HepG2 (cell line): Measurements from ENCODE around the gene ZNF749. TPM values are rescaled to one million over a fixed set of nuclear protein-coding genes. Genes with fewer than 3 reads are reported as not detected.
A peak's percentile ranks its signal among the peaks of the same experiment; 100 is the strongest.

Source experiments
- CENPX ChIP-seq: sonication (generic); formaldehyde crosslinking; IDR thresholded peaks from 2 replicates; pipeline ENCODE4 v1.9.0; 2021; ENCODE audit warnings: mild to moderate bottlenecking, missing genetic modification reagents, moderate library complexity
- CHD4 ChIP-seq: fragments of 200-600 bp; sonication (generic); IDR thresholded peaks from 2 replicates; pipeline ENCODE4 v1.7.0; 2017; ENCODE audit warnings: mild to moderate bottlenecking, low read length, borderline replicate concordance
- PAWR ChIP-seq: sonication (generic); formaldehyde crosslinking; IDR thresholded peaks from 2 replicates; pipeline ENCODE4 v1.4.0; 2020; ENCODE audit warnings: missing genetic modification reagents, mild to moderate bottlenecking, borderline replicate concordance
- ZFY ChIP-seq: sonication (generic); formaldehyde crosslinking; IDR thresholded peaks from 2 replicates; pipeline ENCODE4 v1.4.0; 2020; ENCODE audit warnings: missing genetic modification reagents
- ZNF232 ChIP-seq: sonication (generic); formaldehyde crosslinking; IDR thresholded peaks from 2 replicates; pipeline ENCODE4 v1.4.0; 2020; ENCODE audit warnings: missing genetic modification reagents, borderline replicate concordance
- ZNF619 ChIP-seq: sonication (generic); formaldehyde crosslinking; IDR thresholded peaks from 2 replicates; pipeline ENCODE4 v1.4.0; 2020; ENCODE audit warnings: mild to moderate bottlenecking, missing genetic modification reagents
- polyA plus RNA-seq, 8 experiments: library from polyadenylated mRNA; depleted of rRNA in 3 of 8; stranded (reverse) in 7 of 8; unstranded in 1 of 8; fragments of >200 nt; fragmentation: Illumina TruSeq in 4 of 8; extraction: Trizol in 4 of 8; gene quantifications; 2 replicates each; pipeline versions ENCODE4 v1.2.1 to v1.2.3, GENCODE V29; 2011 to 2016; ENCODE audit warnings: low read depth in 4 of 8, missing spikeins in 1 of 8, mixed read lengths in 1 of 8; ENCODE audit not compliant: insufficient read depth in 1 of 8
- total RNA-seq, 5 experiments: library from RNA; depleted of rRNA; stranded (reverse); fragments of >200 nt; fragmentation: Illumina TruSeq; extraction: Trizol; gene quantifications; 2 replicates each; pipeline ENCODE4 v1.2.3, GENCODE V29; 2016; ENCODE audit warnings: low read depth in 1 of 5
- TF ChIP-seq, protein P1 (sequence below): sonication (generic); formaldehyde crosslinking; conservative IDR thresholded peaks from 2 replicates; pipeline ENCODE4 v1.4.0; 2020; ENCODE audit warnings: missing genetic modification reagents
- TF ChIP-seq, protein P2 (sequence below): sonication (generic); formaldehyde crosslinking; IDR thresholded peaks from 2 replicates; pipeline ENCODE4 v1.5.1; 2020; ENCODE audit warnings: missing genetic modification reagents, mild to moderate bottlenecking, borderline replicate concordance
- TF ChIP-seq, protein P3 (sequence below): sonication (generic); formaldehyde crosslinking; IDR thresholded peaks from 2 replicates; pipeline ENCODE4 v1.5.1; 2020; ENCODE audit warnings: mild to moderate bottlenecking, missing genetic modification reagents, moderate library complexity
- TF ChIP-seq, protein P4 (sequence below): sonication (generic); formaldehyde crosslinking; IDR thresholded peaks from 2 replicates; pipeline ENCODE4 v1.4.0; 2020; ENCODE audit warnings: missing genetic modification reagents
- TF ChIP-seq, protein P5 (sequence below): sonication (generic); formaldehyde crosslinking; IDR thresholded peaks from 2 replicates; pipeline ENCODE4 v1.9.0; 2021; ENCODE audit warnings: missing genetic modification reagents, mild to moderate bottlenecking, borderline replicate concordance
- TF ChIP-seq, protein P6 (sequence below): sonication (generic); formaldehyde crosslinking; IDR thresholded peaks from 2 replicates; pipeline ENCODE4 v1.5.1; 2020; ENCODE audit warnings: missing genetic modification reagents, mild to moderate bottlenecking, borderline replicate concordance

The ZNF749 gene
- total and polyA plus RNA-seq, 2 of the 13 experiments (the other 11 are each of a cell fraction or from before 2014, with no cell fraction given), result 18.9 to 21.0 TPM

DNA sequence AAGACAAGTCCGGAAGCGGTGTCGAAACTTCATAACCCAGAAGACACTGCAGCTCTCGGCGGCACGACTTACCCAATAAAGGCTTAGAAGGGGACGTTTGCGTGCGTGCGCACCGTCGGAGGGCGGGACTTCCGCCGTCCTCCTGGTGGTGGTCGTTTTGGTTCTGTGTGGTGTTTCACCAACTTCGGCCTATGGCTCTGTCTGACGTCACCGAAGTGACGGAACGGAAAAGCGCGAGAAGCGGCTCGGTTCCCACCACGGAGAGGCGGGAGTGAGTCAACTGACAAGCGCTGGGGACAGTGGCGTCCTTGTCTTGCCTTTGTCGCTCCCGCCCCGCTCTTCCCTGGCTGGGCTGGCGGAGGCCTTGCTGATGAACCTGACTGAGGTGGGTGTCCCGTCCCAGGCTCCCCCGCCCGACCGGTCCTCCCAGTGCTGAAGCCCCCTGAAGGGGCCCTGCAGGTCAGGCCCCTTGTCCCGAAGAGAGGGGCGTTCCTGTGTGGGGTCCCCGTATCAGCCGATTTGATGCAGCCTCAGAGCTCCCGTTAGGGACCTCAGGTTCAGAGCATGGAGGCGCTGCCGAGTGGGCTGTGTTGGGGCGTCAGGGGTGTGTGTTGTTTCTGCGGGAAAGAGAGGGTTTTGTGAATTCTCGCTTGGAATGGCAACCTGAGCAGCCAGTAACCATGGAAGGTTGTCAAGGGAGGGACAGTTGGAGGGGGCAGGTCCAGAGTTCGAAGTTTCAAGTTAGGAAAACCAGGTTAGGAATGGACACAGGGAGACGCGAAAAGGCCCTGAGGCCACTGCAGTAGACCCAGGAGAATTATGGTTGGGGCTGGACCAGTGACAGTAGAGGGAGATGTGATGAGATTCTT, 45.2 kb upstream of the ZNF749 start, which contains the start of gene ZNF548 (continued):
- TF ChIP-seq, protein P1, sequence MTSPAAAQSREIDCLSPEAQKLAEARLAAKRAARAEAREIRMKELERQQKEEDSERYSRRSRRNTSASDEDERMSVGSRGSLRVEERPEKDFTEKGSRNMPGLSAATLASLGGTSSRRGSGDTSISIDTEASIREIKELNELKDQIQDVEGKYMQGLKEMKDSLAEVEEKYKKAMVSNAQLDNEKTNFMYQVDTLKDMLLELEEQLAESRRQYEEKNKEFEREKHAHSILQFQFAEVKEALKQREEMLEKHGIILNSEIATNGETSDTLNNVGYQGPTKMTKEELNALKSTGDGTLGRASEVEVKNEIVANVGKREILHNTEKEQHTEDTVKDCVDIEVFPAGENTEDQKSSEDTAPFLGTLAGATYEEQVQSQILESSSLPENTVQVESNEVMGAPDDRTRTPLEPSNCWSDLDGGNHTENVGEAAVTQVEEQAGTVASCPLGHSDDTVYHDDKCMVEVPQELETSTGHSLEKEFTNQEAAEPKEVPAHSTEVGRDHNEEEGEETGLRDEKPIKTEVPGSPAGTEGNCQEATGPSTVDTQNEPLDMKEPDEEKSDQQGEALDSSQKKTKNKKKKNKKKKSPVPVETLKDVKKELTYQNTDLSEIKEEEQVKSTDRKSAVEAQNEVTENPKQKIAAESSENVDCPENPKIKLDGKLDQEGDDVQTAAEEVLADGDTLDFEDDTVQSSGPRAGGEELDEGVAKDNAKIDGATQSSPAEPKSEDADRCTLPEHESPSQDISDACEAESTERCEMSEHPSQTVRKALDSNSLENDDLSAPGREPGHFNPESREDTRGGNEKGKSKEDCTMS, result no peak
- TF ChIP-seq, protein P2, sequence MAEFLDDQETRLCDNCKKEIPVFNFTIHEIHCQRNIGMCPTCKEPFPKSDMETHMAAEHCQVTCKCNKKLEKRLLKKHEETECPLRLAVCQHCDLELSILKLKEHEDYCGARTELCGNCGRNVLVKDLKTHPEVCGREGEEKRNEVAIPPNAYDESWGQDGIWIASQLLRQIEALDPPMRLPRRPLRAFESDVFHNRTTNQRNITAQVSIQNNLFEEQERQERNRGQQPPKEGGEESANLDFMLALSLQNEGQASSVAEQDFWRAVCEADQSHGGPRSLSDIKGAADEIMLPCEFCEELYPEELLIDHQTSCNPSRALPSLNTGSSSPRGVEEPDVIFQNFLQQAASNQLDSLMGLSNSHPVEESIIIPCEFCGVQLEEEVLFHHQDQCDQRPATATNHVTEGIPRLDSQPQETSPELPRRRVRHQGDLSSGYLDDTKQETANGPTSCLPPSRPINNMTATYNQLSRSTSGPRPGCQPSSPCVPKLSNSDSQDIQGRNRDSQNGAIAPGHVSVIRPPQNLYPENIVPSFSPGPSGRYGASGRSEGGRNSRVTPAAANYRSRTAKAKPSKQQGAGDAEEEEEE, result no peak
- TF ChIP-seq, protein P3, sequence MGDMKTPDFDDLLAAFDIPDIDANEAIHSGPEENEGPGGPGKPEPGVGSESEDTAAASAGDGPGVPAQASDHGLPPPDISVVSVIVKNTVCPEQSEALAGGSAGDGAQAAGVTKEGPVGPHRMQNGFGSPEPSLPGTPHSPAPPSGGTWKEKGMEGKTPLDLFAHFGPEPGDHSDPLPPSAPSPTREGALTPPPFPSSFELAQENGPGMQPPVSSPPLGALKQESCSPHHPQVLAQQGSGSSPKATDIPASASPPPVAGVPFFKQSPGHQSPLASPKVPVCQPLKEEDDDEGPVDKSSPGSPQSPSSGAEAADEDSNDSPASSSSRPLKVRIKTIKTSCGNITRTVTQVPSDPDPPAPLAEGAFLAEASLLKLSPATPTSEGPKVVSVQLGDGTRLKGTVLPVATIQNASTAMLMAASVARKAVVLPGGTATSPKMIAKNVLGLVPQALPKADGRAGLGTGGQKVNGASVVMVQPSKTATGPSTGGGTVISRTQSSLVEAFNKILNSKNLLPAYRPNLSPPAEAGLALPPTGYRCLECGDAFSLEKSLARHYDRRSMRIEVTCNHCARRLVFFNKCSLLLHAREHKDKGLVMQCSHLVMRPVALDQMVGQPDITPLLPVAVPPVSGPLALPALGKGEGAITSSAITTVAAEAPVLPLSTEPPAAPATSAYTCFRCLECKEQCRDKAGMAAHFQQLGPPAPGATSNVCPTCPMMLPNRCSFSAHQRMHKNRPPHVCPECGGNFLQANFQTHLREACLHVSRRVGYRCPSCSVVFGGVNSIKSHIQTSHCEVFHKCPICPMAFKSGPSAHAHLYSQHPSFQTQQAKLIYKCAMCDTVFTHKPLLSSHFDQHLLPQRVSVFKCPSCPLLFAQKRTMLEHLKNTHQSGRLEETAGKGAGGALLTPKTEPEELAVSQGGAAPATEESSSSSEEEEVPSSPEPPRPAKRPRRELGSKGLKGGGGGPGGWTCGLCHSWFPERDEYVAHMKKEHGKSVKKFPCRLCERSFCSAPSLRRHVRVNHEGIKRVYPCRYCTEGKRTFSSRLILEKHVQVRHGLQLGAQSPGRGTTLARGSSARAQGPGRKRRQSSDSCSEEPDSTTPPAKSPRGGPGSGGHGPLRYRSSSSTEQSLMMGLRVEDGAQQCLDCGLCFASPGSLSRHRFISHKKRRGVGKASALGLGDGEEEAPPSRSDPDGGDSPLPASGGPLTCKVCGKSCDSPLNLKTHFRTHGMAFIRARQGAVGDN, result peak; percentile 86
- TF ChIP-seq ZNF619 (CRISPR knock-in tag), result 0 out of 2 replicates have a peak, but pooled peaks have one; percentile 68
- TF ChIP-seq, protein P4, sequence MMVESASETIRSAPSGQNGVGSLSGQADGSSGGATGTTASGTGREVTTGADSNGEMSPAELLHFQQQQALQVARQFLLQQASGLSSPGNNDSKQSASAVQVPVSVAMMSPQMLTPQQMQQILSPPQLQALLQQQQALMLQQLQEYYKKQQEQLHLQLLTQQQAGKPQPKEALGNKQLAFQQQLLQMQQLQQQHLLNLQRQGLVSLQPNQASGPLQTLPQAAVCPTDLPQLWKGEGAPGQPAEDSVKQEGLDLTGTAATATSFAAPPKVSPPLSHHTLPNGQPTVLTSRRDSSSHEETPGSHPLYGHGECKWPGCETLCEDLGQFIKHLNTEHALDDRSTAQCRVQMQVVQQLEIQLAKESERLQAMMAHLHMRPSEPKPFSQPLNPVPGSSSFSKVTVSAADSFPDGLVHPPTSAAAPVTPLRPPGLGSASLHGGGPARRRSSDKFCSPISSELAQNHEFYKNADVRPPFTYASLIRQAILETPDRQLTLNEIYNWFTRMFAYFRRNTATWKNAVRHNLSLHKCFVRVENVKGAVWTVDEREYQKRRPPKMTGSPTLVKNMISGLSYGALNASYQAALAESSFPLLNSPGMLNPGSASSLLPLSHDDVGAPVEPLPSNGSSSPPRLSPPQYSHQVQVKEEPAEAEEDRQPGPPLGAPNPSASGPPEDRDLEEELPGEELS (CRISPR knock-in tag), result no peak
- TF ChIP-seq CENPX (CRISPR knock-in tag), result no peak
- TF ChIP-seq, protein P5, sequence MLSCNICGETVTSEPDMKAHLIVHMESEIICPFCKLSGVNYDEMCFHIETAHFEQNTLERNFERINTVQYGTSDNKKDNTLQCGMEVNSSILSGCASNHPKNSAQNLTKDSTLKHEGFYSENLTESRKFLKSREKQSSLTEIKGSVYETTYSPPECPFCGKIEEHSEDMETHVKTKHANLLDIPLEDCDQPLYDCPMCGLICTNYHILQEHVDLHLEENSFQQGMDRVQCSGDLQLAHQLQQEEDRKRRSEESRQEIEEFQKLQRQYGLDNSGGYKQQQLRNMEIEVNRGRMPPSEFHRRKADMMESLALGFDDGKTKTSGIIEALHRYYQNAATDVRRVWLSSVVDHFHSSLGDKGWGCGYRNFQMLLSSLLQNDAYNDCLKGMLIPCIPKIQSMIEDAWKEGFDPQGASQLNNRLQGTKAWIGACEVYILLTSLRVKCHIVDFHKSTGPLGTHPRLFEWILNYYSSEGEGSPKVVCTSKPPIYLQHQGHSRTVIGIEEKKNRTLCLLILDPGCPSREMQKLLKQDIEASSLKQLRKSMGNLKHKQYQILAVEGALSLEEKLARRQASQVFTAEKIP, result no peak
- TF ChIP-seq ZFY, result peak; percentile 87
- peak; percentile 90 for TF ChIP-seq CHD4
- TF ChIP-seq, protein P6, sequence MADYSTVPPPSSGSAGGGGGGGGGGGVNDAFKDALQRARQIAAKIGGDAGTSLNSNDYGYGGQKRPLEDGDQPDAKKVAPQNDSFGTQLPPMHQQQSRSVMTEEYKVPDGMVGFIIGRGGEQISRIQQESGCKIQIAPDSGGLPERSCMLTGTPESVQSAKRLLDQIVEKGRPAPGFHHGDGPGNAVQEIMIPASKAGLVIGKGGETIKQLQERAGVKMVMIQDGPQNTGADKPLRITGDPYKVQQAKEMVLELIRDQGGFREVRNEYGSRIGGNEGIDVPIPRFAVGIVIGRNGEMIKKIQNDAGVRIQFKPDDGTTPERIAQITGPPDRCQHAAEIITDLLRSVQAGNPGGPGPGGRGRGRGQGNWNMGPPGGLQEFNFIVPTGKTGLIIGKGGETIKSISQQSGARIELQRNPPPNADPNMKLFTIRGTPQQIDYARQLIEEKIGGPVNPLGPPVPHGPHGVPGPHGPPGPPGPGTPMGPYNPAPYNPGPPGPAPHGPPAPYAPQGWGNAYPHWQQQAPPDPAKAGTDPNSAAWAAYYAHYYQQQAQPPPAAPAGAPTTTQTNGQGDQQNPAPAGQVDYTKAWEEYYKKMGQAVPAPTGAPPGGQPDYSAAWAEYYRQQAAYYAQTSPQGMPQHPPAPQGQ (CRISPR knock-in tag), result no peak
- TF ChIP-seq ZNF232 (CRISPR knock-in tag), result no peak
- no peak for TF ChIP-seq PAWR (CRISPR knock-in tag)
